Naive B cell (primary cell): ENCODE data around the gene TRIP6. TPM values are rescaled to one million over a fixed set of nuclear protein-coding genes. Genes with fewer than 3 reads are reported as not detected.

Experiments
- ATAC-seq, 2 donors: fragments of 150-1000 bp; cut with Tn5 transposase; 2 replicates each; pipeline ENCODE4 v1.10.0; 2021; ENCODE audit warnings: low read depth in 2 of 2, mild to moderate bottlenecking in 2 of 2, moderate library complexity in 2 of 2
- DNase-seq: peaks from one replicate; pipeline ENCODE4 v3.0.0; 2022
- H3K27ac Mint-ChIP-seq, 6 donors: one replicate each; pipeline ENCODE4 v1.8.0; 2020 to 2022; ENCODE audit warnings: mild to moderate bottlenecking in 6 of 6, mixed read lengths in 6 of 6, moderate library complexity in 5 of 6, inconsistent platforms in 2 of 6
- H3K27me3 Mint-ChIP-seq, 3 donors: one replicate each; pipeline ENCODE4 v1.8.0; 2021 to 2022; ENCODE audit warnings: mixed read lengths in 3 of 3, mild to moderate bottlenecking in 1 of 3
- H3K36me3 Mint-ChIP-seq, 2 donors: one replicate each; pipeline ENCODE4 v1.8.0; 2020 to 2022; ENCODE audit warnings: mixed read lengths in 2 of 2, inconsistent platforms in 1 of 2, mild to moderate bottlenecking in 1 of 2
- H3K4me1 Mint-ChIP-seq, 3 donors: one replicate each; pipeline ENCODE4 v1.8.0; 2020 to 2022; ENCODE audit warnings: mixed read lengths in 3 of 3, inconsistent platforms in 1 of 3, mild to moderate bottlenecking in 1 of 3, moderate library complexity in 1 of 3
- H3K4me3 Mint-ChIP-seq, 8 donors: one replicate each; pipeline ENCODE4 v1.8.0; 2020 to 2022; ENCODE audit warnings: mild to moderate bottlenecking in 8 of 8, mixed read lengths in 8 of 8, moderate library complexity in 8 of 8, inconsistent platforms in 2 of 8
- H3K9me3 Mint-ChIP-seq, 7 donors: one replicate each; pipeline ENCODE4 v1.8.0; 2020 to 2022; ENCODE audit warnings: mixed read lengths in 7 of 7, mild to moderate bottlenecking in 5 of 7, inconsistent platforms in 2 of 7, moderate library complexity in 1 of 7
- polyA plus RNA-seq, 6 donors: library from polyadenylated mRNA; unstranded; fragments of 300-500 nt; fragmentation: Illumina TruSeq; gene quantifications; one replicate each; pipeline ENCODE4 v1.2.3, GENCODE V29; 2021; ENCODE audit warnings: low read depth in 6 of 6

Gene TRIP6
- polyA plus RNA-seq, 6 donors from 2014 or later = 2.1 to 5.7 (median 3.4) TPM

DNA sequence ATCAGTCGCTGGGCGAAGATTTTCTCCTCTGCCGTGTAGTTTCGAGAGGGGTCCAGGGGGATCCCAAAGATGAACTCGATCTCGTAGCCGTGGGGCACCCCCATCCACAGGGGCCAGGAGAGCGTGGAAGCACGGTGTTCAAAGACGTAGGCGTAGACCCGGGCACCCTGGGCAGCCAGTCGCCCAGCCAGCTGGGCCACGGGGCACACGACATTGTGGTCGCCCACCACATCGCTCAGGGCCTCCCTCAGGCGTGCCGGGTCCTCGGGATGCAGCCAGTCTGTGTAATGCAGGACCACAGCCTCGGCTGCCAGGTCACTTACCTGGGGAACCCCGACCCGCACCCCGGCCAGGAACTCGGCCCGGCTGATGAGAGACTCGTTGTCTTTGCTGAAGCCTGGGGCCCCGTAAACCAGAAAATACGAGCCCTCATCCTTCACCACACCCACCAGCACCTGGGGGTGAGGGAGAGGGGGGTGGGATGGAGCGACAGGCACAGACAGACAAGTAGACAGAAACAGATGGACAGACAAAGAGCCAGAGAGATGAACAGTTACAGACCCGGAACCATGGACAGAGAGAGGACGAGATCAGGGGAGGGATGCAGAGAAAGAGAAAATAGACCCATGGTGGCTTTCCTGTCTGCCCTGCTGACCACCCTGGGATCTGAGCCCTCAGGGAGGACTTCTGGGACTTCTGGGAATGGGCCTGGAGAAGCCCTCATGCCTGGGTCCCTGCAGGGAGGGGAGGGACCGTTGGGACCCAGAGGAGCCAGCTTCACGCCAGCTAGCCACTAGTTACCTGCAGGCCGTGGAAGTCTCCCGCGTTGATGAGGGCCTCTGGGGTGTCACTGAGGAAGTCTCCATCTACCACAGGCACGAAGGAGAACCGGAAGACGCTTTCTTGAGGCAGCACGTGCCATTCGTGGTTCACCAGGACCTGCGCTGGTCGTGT is 25.5 kb downstream of the TRIP6 start:
- ATAC-seq = no peak
- Mint-ChIP-seq H3K36me3 (peaks cover 3 to 11% of the 10 kb centered on the region in 2 donors), H3K27me3 (peaks cover 16 to 62% (median 56%) of the 10 kb centered on the region in 3 donors), H3K4me3 (peak overlapping the region in 7 of 8 donors; percentile 7 to 88 (median 47)), H3K4me1 (peaks cover 41 to 44% (median 43%) of the 10 kb centered on the region in 3 donors), H3K27ac (peak overlapping the region in 1 of 6 donors; percentile 20), H3K9me3 (peaks cover 0 to 2% (median 0%) of the 10 kb centered on the region in 7 donors)
- no peak for DNase-seq

DNA sequence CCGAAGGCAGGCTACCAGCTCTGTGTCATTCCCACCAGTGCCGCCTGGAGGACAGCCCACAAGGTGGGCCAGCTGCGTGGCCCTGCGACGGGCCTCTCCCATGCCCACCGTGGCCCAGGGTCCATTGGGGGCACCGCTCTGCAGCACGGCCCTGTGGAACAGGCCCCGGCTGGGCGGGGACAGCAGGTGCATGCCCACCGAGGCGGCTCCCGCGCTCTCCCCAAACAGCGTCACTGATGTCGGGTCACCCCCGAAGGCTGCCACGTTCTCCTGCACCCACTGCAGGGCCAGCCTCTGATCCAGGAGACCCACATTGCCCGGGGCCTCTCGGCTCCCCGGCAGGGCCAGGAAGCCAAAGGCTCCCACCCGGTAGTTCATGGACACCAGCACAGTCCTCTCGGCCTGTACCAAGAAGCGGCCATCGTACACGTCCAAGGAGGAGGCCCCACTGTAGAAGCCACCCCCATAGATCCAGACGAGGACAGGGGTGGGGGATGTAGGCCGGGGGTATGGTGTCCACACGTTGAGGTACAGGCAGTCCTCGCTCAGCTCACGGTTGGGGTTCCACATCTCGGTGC is 26.2 kb downstream of the TRIP6 start:
- no peak for DNase-seq
- Mint-ChIP-seq H3K4me1 (peaks cover 33 to 37% (median 36%) of the 10 kb centered on the region in 3 donors), H3K9me3 (no peaks in the 10 kb centered on the region), H3K27me3 (peaks cover 23 to 70% (median 64%) of the 10 kb centered on the region in 3 donors), H3K4me3 (peak overlapping the region in 6 of 8 donors; percentile 25 to 95 (median 40)), H3K36me3 (peaks cover 0 to 7% of the 10 kb centered on the region in 2 donors), H3K27ac (no peak overlapping the region)
- no peak for ATAC-seq

DNA sequence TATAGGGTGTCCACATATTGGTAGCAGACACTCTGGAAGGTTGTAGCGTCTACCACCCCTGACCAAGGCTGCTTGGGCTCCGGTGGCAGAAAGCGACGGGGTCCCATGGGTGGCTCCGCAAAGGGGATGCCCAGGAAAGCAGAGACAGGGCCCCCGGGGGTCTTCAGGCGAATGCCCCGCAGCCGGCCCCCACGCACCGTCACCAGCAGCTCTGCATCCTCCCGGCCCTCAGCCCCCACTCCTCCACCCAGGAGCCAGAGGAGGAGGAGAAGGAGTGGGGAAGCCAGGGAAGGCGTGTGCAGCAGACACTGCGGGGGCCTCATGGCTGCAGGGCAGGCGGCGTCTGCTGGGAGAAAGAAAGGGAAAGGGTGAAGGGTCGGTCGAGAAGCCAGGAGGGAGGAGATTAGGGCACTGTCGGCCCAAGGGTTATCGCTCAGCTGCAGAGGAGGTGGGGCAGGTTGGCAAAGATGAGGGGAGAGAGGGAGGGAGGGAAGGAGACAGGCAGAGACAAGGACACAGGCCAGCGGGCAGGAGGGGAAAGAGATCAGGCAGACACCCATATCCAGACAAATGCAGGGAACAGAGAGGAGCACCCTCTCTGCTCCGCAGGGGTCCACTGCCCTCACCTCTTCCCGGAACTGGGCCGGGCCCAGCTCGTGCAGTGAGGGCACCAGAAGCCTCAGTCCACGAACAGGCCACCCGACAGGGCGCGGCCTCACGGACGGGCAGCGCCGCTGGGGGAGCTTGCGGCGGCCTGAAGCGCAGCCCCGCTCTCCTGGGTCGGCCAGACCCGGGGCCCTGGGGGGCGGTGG is 26.9 kb downstream of the TRIP6 start:
- Mint-ChIP-seq H3K36me3 (peaks cover 0 to 7% of the 10 kb centered on the region in 2 donors), H3K9me3 (no peaks in the 10 kb centered on the region), H3K27me3 (peaks cover 25 to 76% (median 65%) of the 10 kb centered on the region in 3 donors), H3K27ac (peak overlapping the region in 1 of 6 donors; percentile 22), H3K4me3 (peak overlapping the region in 5 of 8 donors; percentile 25 to 95 (median 53)), H3K4me1 (peaks cover 31 to 34% (median 32%) of the 10 kb centered on the region in 3 donors)
- ATAC-seq = no peak
- no peak for DNase-seq

DNA sequence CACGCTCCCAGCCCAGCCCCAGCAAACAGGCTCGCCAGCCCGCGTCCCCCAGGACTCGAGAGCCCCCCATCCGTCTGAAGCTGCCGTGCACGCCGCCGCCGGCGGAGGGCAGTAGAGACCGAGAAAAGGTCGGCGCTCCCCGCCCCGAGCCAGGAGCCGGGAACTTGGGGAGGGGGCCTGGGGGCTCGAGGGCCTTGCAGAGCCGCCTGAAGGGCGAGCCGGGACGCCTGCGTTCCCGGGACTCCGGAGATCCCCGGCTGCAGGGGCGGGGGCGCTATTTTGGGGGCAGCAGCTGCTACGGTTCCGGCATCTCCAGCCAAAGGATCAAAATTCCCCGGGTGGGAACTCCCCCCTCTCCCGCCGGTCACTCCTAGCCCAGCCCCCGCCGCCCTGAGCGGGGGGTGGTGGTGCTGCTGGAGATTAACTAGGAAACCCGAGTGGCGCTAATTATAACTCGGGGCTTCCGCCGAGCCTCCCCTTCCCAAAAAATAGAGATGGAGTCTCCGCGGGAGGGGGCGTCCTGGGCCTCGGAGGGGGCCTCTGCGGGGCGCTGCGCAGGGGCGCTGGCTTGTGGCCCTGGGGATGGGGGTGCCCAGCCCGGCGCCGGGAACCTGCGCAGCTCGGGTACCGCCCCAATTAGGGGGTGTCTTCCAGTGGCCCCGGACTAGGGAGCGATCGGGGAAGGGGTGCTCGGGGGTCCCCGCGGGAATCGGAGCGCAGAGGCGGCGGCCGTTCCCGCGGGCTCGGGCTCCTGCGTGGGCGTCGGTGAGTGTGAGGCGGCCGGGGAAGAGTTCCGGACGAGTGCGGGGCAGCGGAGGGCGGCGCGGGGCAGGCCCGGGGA is 27.9 kb downstream of the TRIP6 start:
- DNase-seq = peak; percentile 63
- Mint-ChIP-seq H3K4me3 (peak overlapping the region in 5 of 8 donors; percentile 60 to 95 (median 71)), H3K27me3 (peaks cover 28 to 82% (median 66%) of the 10 kb centered on the region in 3 donors)

DNA sequence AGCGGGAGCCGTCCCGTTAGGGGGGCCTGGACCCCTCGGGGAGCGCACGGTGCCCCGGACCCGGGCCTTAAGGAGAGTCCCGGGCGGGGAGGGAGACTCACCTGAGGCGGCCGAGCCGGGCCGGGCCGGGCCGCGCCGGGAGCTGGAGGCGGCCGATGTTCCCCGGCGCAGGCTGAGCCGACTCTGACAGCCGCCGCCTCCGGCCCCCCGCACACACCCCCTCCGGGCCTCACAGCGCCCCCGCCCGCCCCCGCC is 28.4 kb downstream of the TRIP6 start, which contains the start of gene ACHE:
Gene ACHE, minus strand, starts transcription at position 188 of the 255 bp plus-strand sequence. CDS start 1,656 bp downstream, outside the sequence.
- peak within 1 kb of the TSS; percentile 80 to 95 (median 92) for H3K4me3 Mint-ChIP-seq
- peaks cover 0 to 7% of the 10 kb centered on the region in 2 donors for H3K36me3 Mint-ChIP-seq
- peaks cover 22 to 25% (median 24%) of the 10 kb centered on the region in 3 donors for H3K4me1 Mint-ChIP-seq
- peak within 1 kb of the TSS in 2 of 6 donors; percentile 15 to 88 for H3K27ac Mint-ChIP-seq
- H3K9me3 Mint-ChIP-seq = peaks cover 0 to 4% (median 0%) of the 10 kb centered on the region in 7 donors
- no peak for DNase-seq
- peaks cover 30 to 82% (median 66%) of the 10 kb centered on the region in 3 donors for H3K27me3 Mint-ChIP-seq
- ATAC-seq = peak in 1 of 2 donors; percentile 17

More for the DNA sequence above, 27.9 kb downstream of the TRIP6 start:
- peaks cover 0 to 7% of the 10 kb centered on the region in 2 donors for H3K36me3 Mint-ChIP-seq
- peak; percentile 14 to 22 for ATAC-seq
- H3K9me3 Mint-ChIP-seq = peaks cover 0 to 2% (median 0%) of the 10 kb centered on the region in 7 donors
- H3K4me1 Mint-ChIP-seq = peaks cover 27 to 31% (median 29%) of the 10 kb centered on the region in 3 donors
- H3K27ac Mint-ChIP-seq = no peak overlapping the region

- Mint-ChIP-seq H3K27ac (peak overlapping the region in 2 of 6 donors; percentile 15 to 88), H3K4me1 (peaks cover 19 to 21% (median 20%) of the 10 kb centered on the region in 3 donors), H3K4me3 (peak overlapping the region; percentile 80 to 95 (median 92)), H3K27me3 (peaks cover 35 to 82% (median 66%) of the 10 kb centered on the region in 3 donors), H3K9me3 (peaks cover 0 to 4% (median 0%) of the 10 kb centered on the region in 7 donors), H3K36me3 (peaks cover 0 to 7% of the 10 kb centered on the region in 2 donors)
- ATAC-seq = peak; percentile 19 to 26
- DNase-seq = no peak
Observed at GRCh38 chr7:100895956-100896731, 29.0 kb downstream of the TRIP6 start.

DNA sequence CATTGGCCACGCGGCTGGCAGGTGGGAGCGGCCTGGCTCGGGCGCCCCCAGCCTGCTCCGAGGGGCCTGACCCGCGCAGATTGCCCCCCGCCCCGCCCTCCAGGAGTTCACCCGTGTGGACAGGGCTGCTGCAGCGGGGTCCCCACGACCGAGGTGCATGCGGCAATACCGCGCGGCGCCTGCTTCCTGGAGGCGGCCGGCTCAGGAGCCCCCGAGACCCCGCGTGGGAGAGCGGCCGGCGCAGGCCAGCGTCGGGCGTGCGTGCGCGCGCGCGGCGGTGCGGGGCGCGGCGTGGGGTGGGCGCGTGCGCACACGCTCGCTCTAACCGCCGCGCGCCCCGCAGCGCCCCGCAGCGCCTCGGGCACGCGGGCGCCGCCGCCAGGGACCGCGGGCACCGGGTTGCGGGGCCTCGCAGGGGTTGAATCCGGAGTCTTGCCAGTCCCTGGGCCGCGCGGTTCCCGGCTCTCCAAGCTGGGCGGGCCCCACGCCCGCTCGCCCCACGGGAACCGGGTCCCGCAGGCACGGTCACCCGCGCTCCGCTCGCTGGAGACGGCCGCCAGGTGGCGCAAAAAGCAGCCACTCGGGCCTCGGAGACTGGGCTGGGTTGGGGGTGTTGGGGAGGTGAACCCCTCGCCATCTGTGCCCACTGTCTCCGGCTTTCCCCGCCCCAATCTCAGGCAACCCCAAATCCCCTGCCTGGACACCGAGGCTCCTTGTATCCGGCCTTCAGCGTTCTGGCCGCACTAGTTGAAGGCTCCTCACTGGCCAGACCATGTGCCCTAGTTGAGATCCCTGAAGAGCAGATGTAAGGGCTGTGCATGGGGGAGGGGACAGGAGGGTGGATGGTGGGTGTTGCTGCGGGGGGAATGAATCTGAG is 29.8 kb downstream of the TRIP6 start:
- peak; percentile 54 for DNase-seq
- Mint-ChIP-seq H3K9me3 (peaks cover 0 to 4% (median 0%) of the 10 kb centered on the region in 7 donors), H3K36me3 (peaks cover 0 to 7% of the 10 kb centered on the region in 2 donors), H3K4me3 (peak overlapping the region; percentile 58 to 95 (median 89)), H3K4me1 (peaks cover 13 to 17% (median 14%) of the 10 kb centered on the region in 3 donors), H3K27me3 (peaks cover 32 to 76% (median 60%) of the 10 kb centered on the region in 3 donors), H3K27ac (peak overlapping the region in 1 of 6 donors; percentile 51)
- ATAC-seq = peak; percentile 71 to 74

DNA sequence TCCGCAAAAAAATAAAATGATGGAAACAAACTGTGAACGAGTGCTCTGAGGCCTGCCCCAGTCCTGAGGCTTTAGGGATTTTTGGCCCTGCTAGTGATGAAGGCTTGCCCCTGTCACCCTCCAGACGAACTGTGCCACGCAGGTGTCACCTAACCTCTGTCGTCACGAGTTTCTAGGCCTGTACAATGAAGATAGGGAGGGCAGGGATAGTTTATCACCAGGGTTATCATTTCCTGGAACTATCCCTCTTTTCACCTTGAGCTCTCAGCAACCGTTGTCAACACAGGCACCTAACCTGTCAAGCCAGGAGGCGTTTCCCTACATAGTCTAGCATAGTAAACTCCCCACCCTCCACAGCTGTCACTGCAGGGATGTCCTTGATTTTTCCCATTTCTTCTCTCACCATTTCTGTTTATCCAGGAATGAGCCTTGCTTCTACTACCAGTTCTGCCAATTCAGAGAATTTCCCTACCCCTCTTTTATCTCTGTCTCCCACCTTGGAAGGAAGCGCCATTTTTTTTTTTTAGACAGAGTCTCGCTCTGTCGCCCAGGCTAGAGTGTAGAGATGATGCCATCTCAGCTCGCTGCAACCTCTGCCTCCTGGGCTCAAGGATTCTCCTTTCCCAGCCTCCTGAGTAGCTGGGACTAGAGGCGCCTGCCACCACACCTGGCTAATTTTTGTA is 30.7 kb downstream of the TRIP6 start:
- peak overlapping the region; percentile 3 to 85 (median 72) for H3K4me3 Mint-ChIP-seq
- peaks cover 12 to 13% (median 13%) of the 10 kb centered on the region in 3 donors for H3K4me1 Mint-ChIP-seq
- ATAC-seq (no peak), DNase-seq (no peak)
- peaks cover 0 to 7% of the 10 kb centered on the region in 2 donors for H3K36me3 Mint-ChIP-seq
- H3K27ac Mint-ChIP-seq = peak overlapping the region in 1 of 6 donors; percentile 87
- peaks cover 0 to 4% (median 0%) of the 10 kb centered on the region in 7 donors for H3K9me3 Mint-ChIP-seq
- peaks cover 27 to 76% (median 50%) of the 10 kb centered on the region in 3 donors for H3K27me3 Mint-ChIP-seq

- H3K27me3 Mint-ChIP-seq = peaks cover 29 to 70% (median 40%) of the 10 kb centered on the region in 3 donors
- peaks cover 0 to 7% of the 10 kb centered on the region in 2 donors for H3K36me3 Mint-ChIP-seq
- DNase-seq (no peak), ATAC-seq (no peak)
- H3K27ac Mint-ChIP-seq = no peak overlapping the region
- H3K4me3 Mint-ChIP-seq = no peak overlapping the region
- peaks cover 10 to 13% (median 13%) of the 10 kb centered on the region in 3 donors for H3K4me1 Mint-ChIP-seq
- peaks cover 0 to 4% (median 0%) of the 10 kb centered on the region in 7 donors for H3K9me3 Mint-ChIP-seq
Observed at GRCh38 chr7:100899432-100899831, 32.2 kb downstream of the TRIP6 start.

DNA sequence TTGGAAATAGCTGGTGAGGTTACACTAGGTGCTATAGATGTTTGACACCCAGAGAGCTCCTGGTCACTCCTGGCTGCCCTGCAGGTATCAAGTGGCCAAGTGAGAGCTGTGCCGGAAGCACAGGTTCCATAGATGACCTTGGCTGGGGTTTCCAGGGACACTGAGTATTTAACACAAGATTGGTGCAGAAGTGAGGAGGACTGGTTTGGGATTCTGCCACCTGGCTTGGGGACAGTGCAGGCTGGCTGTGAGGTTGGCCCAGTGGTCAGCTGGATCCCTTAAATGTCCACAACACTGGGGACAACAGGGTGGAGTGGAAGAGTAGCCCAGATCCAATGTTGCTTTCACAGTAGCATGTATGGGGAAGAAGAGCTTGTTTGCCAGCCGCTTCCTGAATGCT is 33.8 kb downstream of the TRIP6 start:
- H3K9me3 Mint-ChIP-seq = peaks cover 0 to 4% (median 0%) of the 10 kb centered on the region in 7 donors
- peaks cover 5 to 9% (median 7%) of the 10 kb centered on the region in 3 donors for H3K4me1 Mint-ChIP-seq
- ATAC-seq (no peak), DNase-seq (no peak)
- peaks cover 0 to 5% of the 10 kb centered on the region in 2 donors for H3K36me3 Mint-ChIP-seq
- peaks cover 27 to 61% (median 35%) of the 10 kb centered on the region in 3 donors for H3K27me3 Mint-ChIP-seq
- H3K4me3 Mint-ChIP-seq = no peak overlapping the region
- H3K27ac Mint-ChIP-seq = no peak overlapping the region
